CD14-positive monocyte (primary cell): ENCODE measurements around the gene OR5AS1. TPM values are rescaled to one million over a fixed set of nuclear protein-coding genes. Genes with fewer than 3 reads are reported as not detected.

Source experiments
- DNase-seq, 3 donors: peaks; one replicate each; pipeline ENCODE4 v3.0.0-alpha.2; 2011 to 2022
- H2AFZ ChIP-seq: 2 replicates; pipeline ENCODE4 v1.6.0; 2012; ENCODE audit warnings: mild to moderate bottlenecking, low read depth, low read length, inconsistent platforms; ENCODE audit not compliant: insufficient read depth, poor library complexity, severe bottlenecking
- H3K27ac ChIP-seq, 2 donors: 1 replicate in 1 of 2; 2 replicates in 1 of 2; pipeline ENCODE4 v1.5.1; 2012 to 2013; ENCODE audit warnings: low read length in 2 of 2, control low read depth in 1 of 2, inconsistent platforms in 1 of 2, low read depth in 1 of 2, mild to moderate bottlenecking in 1 of 2
- H3K27me3 ChIP-seq, 2 donors: one replicate each; pipeline versions ENCODE4 v1.6.0 to v1.6.1; 2011 to 2013; ENCODE audit warnings: low read length in 2 of 2; ENCODE audit not compliant: control insufficient read depth in 2 of 2, insufficient read depth in 2 of 2
- H3K36me3 ChIP-seq, 2 donors: replicated peaks in 1 of 2; 1 replicate in 1 of 2; 2 replicates in 1 of 2; pipeline versions ENCODE4 v1.5.1 to v1.6.1; 2012 to 2013; ENCODE audit warnings: low read length in 2 of 2, control low read depth in 1 of 2, inconsistent platforms in 1 of 2, mild to moderate bottlenecking in 1 of 2; ENCODE audit not compliant: insufficient read depth in 2 of 2, control insufficient read depth in 1 of 2
- H3K4me1 ChIP-seq, 2 donors: 1 replicate in 1 of 2; 2 replicates in 1 of 2; pipeline versions ENCODE4 v1.5.1 to v1.6.1; 2012 to 2013; ENCODE audit warnings: low read length in 2 of 2, control low read depth in 1 of 2, inconsistent platforms in 1 of 2, mild to moderate bottlenecking in 1 of 2, moderate library complexity in 1 of 2; ENCODE audit not compliant: insufficient read depth in 2 of 2, control insufficient read depth in 1 of 2
- H3K4me2 ChIP-seq: replicated peaks from 2 replicates; pipeline ENCODE3; 2012; ENCODE audit warnings: low read length, moderate library complexity, mild to moderate bottlenecking; ENCODE audit not compliant: poor library complexity, severe bottlenecking; ENCODE audit errors: extremely low read depth
- H3K4me3 ChIP-seq, 3 experiments: fragments of 200-600 bp in 1 of 3; sonication (generic) in 1 of 3; replicated peaks in 1 of 3; 1 replicate in 2 of 3; 2 replicates in 1 of 3; pipeline ENCODE4 v1.5.1; 2011 to 2013; ENCODE audit warnings: low read length in 3 of 3, mild to moderate bottlenecking in 3 of 3, control low read depth in 2 of 3, low read depth in 2 of 3, inconsistent platforms in 1 of 3, moderate library complexity in 1 of 3
- H3K79me2 ChIP-seq: 2 replicates; pipeline ENCODE4 v1.6.0; 2012; ENCODE audit warnings: mild to moderate bottlenecking, control low read depth, inconsistent platforms, low read length, moderate library complexity; ENCODE audit not compliant: insufficient read depth
- H3K9ac ChIP-seq: 2 replicates; pipeline ENCODE4 v1.6.0; 2017; ENCODE audit warnings: low read length, mild to moderate bottlenecking; ENCODE audit not compliant: insufficient read depth, poor library complexity, severe bottlenecking
- H3K9me3 ChIP-seq, 2 donors: replicated peaks in 1 of 2; 1 replicate in 1 of 2; 2 replicates in 1 of 2; pipeline versions ENCODE4 v1.5.1 to v1.6.1; 2012 to 2013; ENCODE audit warnings: low read length in 2 of 2, control low read depth in 1 of 2; ENCODE audit not compliant: control insufficient read depth in 1 of 2, insufficient read depth in 1 of 2
- H4K20me1 ChIP-seq: 2 replicates; pipeline ENCODE4 v1.6.0; 2012; ENCODE audit warnings: mild to moderate bottlenecking, low read length, control low read depth, moderate library complexity; ENCODE audit not compliant: insufficient read depth
- H3K27ac Mint-ChIP-seq, 7 donors: one replicate each; pipeline ENCODE4 v1.8.0; 2020; ENCODE audit warnings: mild to moderate bottlenecking in 7 of 7, mixed read lengths in 7 of 7, moderate library complexity in 6 of 7, inconsistent platforms in 2 of 7
- H3K27me3 Mint-ChIP-seq, 3 donors: one replicate each; pipeline ENCODE4 v1.8.0; 2021 to 2022; ENCODE audit warnings: low read depth in 3 of 3, mild to moderate bottlenecking in 3 of 3, mixed read lengths in 3 of 3, moderate library complexity in 3 of 3, inconsistent platforms in 1 of 3
- H3K36me3 Mint-ChIP-seq, 2 donors: one replicate each; pipeline ENCODE4 v1.8.0; 2020; ENCODE audit warnings: mixed read lengths in 2 of 2, inconsistent platforms in 1 of 2, mild to moderate bottlenecking in 1 of 2
- H3K4me1 Mint-ChIP-seq: one replicate; pipeline ENCODE4 v1.8.0; 2020; ENCODE audit warnings: mild to moderate bottlenecking, mixed read lengths
- H3K4me3 Mint-ChIP-seq, 2 donors: one replicate each; pipeline ENCODE4 v1.8.0; 2020; ENCODE audit warnings: mild to moderate bottlenecking in 2 of 2, mixed read lengths in 2 of 2, moderate library complexity in 1 of 2
- H3K9me3 Mint-ChIP-seq, 7 donors: one replicate each; pipeline ENCODE4 v1.8.0; 2020 to 2022; ENCODE audit warnings: mixed read lengths in 7 of 7, mild to moderate bottlenecking in 6 of 7, moderate library complexity in 6 of 7, inconsistent platforms in 2 of 7
- WGBS: methylation state at CpG from one replicate; pipeline ENCODE4 v1.1.5; 2013; ENCODE audit warnings: missing lambda C conversion rate; ENCODE audit not compliant: insufficient coverage; 5-methylcytosine and 5-hydroxymethylcytosine counted together
- intact Hi-C, 2 donors: fragments of 100-400 bp; cut with micrococcal nuclease; formaldehyde crosslinking; loops; one replicate each; pipeline versions ENCODE4 v1.15.0 to v1.15.1; 2023
- polyA minus RNA-seq: library from RNA; depleted of rRNA, polyadenylated mRNA; stranded (reverse); fragments of >200 nt; gene quantifications from 2 replicates; pipeline ENCODE4 v1.2.3, GENCODE V29; 2012
- polyA plus RNA-seq, 3 donors: library from polyadenylated mRNA; depleted of rRNA in 1 of 3; unstranded in 2 of 3; stranded (reverse) in 1 of 3; fragments of 300-500 nt in 2 of 3; fragments of >200 nt in 1 of 3; fragmentation: Illumina TruSeq in 2 of 3; gene quantifications; 1 replicate in 2 of 3; 2 replicates in 1 of 3; pipeline ENCODE4 v1.2.3, GENCODE V29; 2012 to 2021
- total RNA-seq, 12 experiments: library from RNA in 1 of 12; stranded (reverse) in 1 of 12; fragments of 120-200 nt in 1 of 12; gene quantifications; one replicate each; pipeline ENCODE4 v1.2.4 and lab custom pipeline; 2013 to 2026; ENCODE audit warnings: mixed read lengths in 6 of 12, inconsistent platforms in 1 of 12
- TF ChIP-seq, protein P1 (sequence below): fragments of 200-600 bp; IDR thresholded peaks from one replicate; pipeline ENCODE4 v1.8.0; 2022; ENCODE audit warnings: antibody characterized with exemption, mild to moderate bottlenecking

The OR5AS1 gene
- total RNA-seq (2013): not detected
- polyA plus RNA-seq: not detected
- not detected in 2 replicates for polyA minus RNA-seq
- total RNA-seq (lab: John Stamatoyannopoulos, UW): 0 to 0.75 (median 0) reads per million in 11 experiments

DNA sequence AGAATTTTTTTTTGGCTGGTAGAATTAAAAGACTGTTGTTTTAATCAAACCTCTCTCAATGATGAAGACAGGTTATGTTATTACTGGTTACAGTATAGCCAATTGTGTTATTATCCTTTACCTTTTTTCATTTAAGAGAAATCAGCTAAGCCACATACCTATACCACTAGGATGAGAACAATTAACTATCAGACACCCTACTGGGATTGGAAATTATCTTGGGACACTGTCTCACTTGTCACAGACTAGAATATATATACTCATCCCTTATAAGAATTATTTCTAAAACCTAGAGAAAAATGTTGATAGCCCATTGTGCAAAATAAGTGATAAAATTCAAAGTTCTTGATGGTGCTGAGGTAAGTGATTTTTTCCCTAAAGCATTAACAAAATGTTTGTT is at the start of gene OR5AS1:
Gene OR5AS1, plus strand, starts transcription at position 301 of the 400 bp plus-strand sequence. CDS start 2,765 bp downstream, outside the sequence.
- Mint-ChIP-seq H3K27me3 (no peaks in the 10 kb centered on the region), H3K36me3 (no peaks in the 10 kb centered on the region), H3K27ac (no peak within 1 kb of the TSS), H3K4me3 (no peak within 1 kb of the TSS), H3K4me1 (no peaks in the 10 kb centered on the region), H3K9me3 (peaks cover 0 to 6% (median 2%) of the 10 kb centered on the region in 7 donors)
- Histone ChIP-seq H3K27me3 (no peaks in the 10 kb centered on the region), H2AFZ (no peak within 1 kb of the TSS), H3K9me3 (peaks cover 0 to 5% of the 10 kb centered on the region in 2 donors), H3K4me2 (no peak within 1 kb of the TSS), H3K4me3 (no peak within 1 kb of the TSS), H3K9ac (no peak within 1 kb of the TSS), H4K20me1 (no peaks in the 10 kb centered on the region), H3K79me2 (no peaks in the 10 kb centered on the region), H3K27ac (no peak within 1 kb of the TSS), H3K4me1 (no peaks in the 10 kb centered on the region), H3K36me3 (no peaks in the 10 kb centered on the region)
- TF ChIP-seq, protein P1, sequence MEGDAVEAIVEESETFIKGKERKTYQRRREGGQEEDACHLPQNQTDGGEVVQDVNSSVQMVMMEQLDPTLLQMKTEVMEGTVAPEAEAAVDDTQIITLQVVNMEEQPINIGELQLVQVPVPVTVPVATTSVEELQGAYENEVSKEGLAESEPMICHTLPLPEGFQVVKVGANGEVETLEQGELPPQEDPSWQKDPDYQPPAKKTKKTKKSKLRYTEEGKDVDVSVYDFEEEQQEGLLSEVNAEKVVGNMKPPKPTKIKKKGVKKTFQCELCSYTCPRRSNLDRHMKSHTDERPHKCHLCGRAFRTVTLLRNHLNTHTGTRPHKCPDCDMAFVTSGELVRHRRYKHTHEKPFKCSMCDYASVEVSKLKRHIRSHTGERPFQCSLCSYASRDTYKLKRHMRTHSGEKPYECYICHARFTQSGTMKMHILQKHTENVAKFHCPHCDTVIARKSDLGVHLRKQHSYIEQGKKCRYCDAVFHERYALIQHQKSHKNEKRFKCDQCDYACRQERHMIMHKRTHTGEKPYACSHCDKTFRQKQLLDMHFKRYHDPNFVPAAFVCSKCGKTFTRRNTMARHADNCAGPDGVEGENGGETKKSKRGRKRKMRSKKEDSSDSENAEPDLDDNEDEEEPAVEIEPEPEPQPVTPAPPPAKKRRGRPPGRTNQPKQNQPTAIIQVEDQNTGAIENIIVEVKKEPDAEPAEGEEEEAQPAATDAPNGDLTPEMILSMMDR: no peak
- intact Hi-C loops: no loop called here
- DNase-seq: no peak

DNA sequence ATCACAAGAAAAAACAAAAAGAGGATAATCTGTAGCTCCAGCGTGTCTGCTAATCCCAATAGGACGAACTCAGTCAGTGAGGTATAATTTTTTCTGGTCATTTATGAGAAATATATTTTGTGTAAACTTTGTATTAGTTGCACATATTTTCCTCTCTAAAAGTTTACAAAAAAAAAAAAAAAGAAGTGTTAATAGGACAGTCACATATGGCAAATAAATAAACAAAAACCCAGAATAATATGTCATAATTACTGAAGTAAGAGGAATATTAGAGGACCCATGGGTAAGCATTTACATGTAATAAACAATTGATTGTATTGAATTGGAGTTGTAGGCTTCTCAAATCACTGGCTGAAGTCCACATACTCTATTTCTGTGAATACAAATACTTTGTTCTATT is 32.9 kb upstream of the OR5AS1 start, which contains the start of gene OR5F1:
Gene OR5F1, minus strand, starts transcription at position 101 of the 400 bp plus-strand sequence. Its CDS starts 0 bp downstream, at position 101.
- Histone ChIP-seq H3K9ac (no peak within 1 kb of the TSS), H3K4me3 (no peak within 1 kb of the TSS), H3K27me3 (no peaks in the 10 kb centered on the region), H3K9me3 (peaks cover 0 to 2% of the 10 kb centered on the region in 2 donors), H3K4me2 (no peak within 1 kb of the TSS), H3K4me1 (no peaks in the 10 kb centered on the region), H2AFZ (no peak within 1 kb of the TSS), H3K36me3 (no peaks in the 10 kb centered on the region), H3K27ac (no peak within 1 kb of the TSS), H4K20me1 (no peaks in the 10 kb centered on the region), H3K79me2 (no peaks in the 10 kb centered on the region)
- Mint-ChIP-seq H3K36me3 (no peaks in the 10 kb centered on the region), H3K9me3 (peaks cover 0 to 6% (median 0%) of the 10 kb centered on the region in 7 donors), H3K4me1 (no peaks in the 10 kb centered on the region), H3K27ac (no peak within 1 kb of the TSS), H3K4me3 (no peak within 1 kb of the TSS), H3K27me3 (no peaks in the 10 kb centered on the region)
- WGBS: no CpG with 5 or more reads among the region's 2 CpGs
- DNase-seq: no peak
- TF ChIP-seq, protein P1: no peak
- intact Hi-C loops: no loop called here
